Left renal cortex interstitium (tissue), 4 donors: Measurements from ENCODE around the gene AVPI1. TPM values are rescaled to one million over a fixed set of nuclear protein-coding genes. Genes with fewer than 3 reads are reported as not detected.
"Not testable (repeated sequence)": the region's sequence is repeated elsewhere in the genome, so short reads cannot be mapped to it uniquely, and the experiment has no call there.

Experiments
- DNase-seq, 4 donors: peaks; one replicate each; pipeline ENCODE4 v3.0.0-alpha.2; 2013; ENCODE audit warnings: low read depth in 4 of 4, low spot score in 2 of 4, missing footprints in 1 of 4
- polyA plus RNA-seq, 4 donors: library from polyadenylated mRNA; unstranded; fragments of 120-200 nt; gene quantifications; one replicate each; pipeline ENCODE4 v1.2.1, GENCODE V29; 2013; ENCODE audit not compliant: insufficient read length in 4 of 4

AVPI1 gene
- polyA plus RNA-seq, 4 donors: 4.1 to 5.0 (median 4.7) TPM

GRCh38 chr10:97684368-97684713 is 2.7 kb downstream of the AVPI1 start:
- not testable (repeated sequence) for DNase-seq

- DNase-seq: no peak
Observed at GRCh38 chr10:97683556-97684367, 3.3 kb downstream of the AVPI1 start.

- no peak for DNase-seq
Observed at GRCh38 chr10:97682042-97682441, 5.0 kb downstream of the AVPI1 start.

DNA sequence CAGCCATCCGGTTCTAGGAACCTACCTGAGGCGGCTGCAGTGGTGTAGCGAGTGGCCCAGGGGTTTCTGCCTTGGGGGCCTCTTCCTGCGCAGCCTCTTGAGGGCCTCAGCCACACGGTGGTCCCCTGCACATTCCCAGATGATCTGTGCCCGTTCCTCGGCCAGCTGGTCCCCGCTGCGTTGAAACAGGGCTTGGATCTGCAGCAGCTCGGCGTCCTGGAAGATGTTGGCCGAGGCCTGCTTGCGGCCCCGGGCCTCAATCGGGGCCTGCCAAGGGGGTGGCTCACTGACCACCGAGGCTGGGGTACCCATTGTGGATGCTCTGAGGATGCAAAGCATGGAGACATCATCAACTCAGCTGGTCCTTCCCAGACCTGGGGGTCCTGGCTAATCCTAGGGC is 7.4 kb downstream of the AVPI1 start:
- DNase-seq: no peak

- no peak for DNase-seq
Observed at GRCh38 chr10:97676770-97677581, 10.1 kb downstream of the AVPI1 start.

DNA sequence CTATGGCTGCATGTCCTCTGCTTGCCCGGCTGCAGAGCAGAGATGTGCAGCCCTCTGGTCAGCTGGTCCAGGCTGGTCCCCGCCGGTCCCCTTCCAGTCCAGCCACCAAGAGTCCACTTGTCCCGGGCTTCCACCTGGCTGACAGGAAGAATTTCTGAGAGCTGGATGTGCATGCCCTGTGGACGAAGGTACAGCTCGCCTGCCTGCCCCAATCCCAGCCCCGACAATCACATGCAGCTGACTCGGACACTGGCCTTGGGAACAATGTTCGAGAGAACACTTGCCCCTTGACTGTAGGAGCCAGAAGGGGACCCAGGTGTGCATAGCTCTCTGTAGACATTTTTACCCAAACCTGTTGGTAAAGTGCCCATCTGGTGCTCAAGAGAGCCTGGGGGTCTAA is 11.8 kb downstream of the AVPI1 start:
- DNase-seq: no peak

DNA sequence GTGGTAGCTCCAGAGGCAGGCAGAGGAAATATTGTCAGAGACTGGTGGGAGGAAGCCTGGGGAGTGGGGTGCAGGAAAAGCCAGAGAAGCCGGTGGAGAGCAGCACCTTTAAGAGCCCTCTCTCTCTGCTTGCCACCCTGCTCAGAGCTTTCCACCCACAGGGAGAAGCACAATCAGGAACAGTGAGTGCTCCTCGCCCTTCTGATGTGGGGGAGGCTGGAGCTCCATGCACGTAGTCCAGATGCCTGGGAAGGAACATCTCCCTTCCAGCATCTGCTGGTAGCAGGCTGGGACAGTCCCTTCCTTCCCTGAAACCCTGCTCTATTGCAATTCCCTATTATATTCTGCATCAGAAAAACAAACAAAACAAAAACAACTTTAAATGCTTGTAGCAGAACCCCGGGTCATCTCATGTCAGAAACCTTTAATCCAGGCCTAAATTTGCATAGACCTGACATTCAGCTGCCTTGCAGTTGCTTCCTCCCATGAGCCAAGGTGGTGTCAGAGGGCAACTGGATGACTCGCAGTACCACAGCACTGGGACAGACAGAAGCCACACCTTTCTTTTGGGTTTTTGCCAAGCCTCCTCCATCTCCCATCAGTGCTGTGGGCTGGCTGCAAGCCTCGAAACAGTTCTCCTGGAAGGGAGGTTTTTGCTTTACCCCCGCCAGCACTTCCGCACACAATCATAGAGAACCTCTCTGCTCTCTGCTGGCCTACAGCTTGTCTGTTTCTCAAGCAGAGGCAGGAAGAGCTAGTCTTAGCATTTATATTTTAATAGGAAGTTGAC is 13.1 kb downstream of the AVPI1 start:
- DNase-seq: no peak

GRCh38 chr10:97669571-97669970 is 17.5 kb downstream of the AVPI1 start:
- no peak for DNase-seq

GRCh38 chr10:97667463-97667862 is 19.6 kb downstream of the AVPI1 start:
- no peak for DNase-seq

- no peak for DNase-seq
Observed at GRCh38 chr10:97666992-97667391, 20.0 kb downstream of the AVPI1 start.

DNA sequence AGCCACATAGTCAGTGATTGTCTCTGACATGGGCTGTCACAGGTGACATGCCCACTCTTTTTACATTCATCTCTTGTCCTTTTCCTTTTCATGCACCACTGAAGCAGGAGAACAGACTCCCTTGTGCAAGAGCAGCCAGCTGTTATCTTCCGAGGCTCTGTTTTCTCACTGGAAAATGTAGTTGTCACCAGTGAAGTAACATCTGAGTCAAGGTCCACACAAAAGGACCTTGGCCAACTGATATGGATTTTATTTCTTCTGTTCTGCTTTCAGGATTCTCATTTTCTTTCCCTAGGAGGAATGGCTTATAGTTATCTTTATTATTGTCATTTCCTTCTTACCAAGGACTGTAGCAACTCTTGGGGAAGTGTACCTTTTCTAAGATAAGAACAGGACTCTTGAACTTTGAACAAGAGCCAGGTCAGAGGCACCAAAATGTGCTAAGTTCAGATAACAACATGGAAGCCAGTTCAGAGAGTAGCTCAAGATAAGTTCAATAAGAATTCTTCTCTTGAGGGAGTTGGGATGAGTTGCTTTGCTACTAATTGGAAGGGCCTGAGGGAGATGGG is 22.7 kb downstream of the AVPI1 start:
- no peak for DNase-seq

DNA sequence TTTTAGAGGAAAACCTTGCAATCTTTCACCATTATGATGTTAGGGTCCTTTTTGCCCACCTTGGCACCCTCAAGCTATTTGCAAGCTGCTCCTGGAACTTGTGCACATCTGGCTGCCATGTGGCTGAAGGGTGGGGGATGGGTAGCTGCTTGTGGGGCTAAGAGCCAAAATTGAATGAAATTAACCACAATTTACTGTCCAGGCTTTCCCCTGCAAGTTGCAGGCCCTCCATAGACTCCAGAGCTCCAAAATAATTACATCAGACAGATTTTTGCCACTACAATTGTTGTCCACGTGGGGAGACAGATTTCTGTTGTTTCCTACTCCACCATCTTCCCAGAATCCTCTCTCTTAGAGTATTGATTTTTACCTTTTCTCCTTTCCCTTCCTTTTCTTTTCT is 27.5 kb downstream of the AVPI1 start:
- DNase-seq: no peak

DNA sequence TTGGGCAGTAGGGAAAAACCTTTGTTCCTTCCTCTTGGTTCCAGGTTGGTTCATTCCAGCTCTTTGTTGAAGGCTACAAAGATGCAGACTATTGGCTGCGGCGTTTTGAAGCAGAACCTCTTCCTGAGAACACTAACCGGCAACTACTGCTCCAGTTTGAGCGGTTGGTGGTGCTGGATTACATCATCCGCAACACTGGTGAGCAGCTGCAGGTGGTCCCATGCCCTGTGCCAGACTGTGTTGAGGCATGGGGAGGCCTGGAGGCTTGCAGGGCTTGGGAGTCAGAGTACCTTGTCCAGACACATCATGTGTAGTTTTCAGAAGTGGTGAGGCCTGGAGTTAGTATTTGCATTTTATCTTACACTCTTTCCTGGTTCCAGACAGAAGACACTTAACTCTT is 30.3 kb downstream of the AVPI1 start:
- DNase-seq: no peak

DNA sequence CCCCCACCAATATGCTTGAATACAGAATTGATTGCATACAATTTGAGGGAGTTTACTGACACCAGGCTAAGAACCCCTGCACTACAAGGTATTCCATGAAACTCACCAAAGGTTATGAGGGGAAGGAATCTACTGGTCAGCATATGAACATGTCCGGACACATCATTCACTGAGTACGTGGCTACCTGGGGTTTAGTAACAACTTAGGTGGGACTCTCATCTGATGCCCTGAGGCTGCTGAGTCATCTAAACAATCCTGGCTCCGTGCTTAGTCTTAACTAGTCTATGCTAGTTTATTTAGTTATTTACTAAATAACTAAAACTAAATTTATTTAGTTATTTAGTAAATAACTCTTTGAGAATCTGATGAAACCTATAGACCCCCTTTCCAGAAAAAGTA is 35.3 kb downstream of the AVPI1 start:
- no peak for DNase-seq

DNA sequence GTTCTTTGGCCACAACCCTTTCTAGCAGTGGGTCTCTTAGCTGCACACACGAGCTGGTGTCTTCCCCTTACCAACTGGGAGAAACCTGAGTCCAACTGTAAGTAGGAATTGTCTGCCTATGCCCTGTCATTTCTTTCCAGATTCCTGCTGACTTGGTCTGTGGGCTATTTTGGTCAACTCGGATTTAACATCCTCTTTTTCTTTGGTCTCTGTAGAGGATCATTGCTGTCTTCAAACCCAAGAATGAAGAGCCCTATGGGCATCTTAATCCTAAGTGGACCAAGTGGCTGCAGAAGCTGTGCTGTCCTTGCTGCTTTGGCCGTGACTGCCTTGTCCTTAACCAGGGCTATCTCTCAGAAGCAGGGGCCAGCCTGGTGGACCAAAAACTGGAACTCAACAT is 36.3 kb downstream of the AVPI1 start:
- no peak for DNase-seq

DNA sequence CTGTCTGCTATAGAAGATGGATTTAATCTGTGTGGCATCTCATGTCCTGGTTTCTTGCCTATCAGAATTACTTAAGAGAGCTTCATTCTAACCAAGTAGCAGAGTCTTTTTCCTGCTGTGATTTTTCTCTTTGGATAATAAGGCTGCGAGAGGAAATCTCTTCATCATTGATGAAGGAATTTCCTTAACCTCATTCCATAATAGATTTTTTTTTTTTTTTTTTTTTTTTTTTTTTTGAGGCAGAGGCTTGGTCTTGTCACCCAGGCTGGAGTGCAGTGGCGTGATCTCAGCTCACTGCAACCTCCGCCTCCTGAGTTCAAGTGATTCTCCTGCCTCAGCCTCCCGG is 37.7 kb downstream of the AVPI1 start:
- not testable (repeated sequence) for DNase-seq

DNA sequence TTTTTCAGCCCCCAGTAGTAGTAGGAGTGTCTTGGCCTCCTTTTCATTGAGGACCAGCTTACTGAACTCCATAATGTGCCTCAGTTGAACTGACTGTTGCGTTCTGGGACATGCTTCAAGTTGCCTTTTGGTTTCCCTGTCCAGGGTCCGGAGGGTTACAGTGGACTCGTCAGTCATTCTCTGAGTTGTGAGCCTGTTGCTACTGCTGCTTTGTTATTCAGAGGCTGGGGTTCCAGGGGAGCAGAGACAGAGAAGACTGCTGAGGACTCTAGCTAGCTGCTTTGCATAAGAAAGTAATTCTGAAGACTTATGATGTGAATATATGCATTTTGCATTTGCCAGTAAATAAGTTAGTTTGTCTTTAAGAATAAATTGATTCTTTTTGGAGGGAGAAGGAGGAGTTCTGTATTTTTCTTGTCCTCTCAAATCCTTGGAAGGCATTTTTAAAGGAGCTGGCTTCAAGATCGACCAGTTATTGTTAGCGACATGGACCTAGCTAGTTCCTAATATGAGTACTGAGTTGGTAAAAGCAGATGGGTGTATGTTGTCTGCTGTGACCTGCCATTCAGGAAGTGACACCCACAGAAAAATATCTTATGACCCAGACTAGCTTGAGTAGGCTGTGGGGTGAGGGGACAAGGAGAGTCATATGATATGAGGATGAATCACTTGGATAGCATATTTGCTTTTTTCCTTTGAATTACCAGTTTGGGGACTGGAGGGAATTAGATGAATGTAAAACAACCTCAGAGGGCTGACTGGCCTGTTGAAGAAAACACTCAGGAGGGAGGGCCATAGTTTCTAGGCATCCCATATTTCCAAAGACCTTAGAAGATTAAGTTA is 38.3 kb downstream of the AVPI1 start:
- DNase-seq: no peak

DNA sequence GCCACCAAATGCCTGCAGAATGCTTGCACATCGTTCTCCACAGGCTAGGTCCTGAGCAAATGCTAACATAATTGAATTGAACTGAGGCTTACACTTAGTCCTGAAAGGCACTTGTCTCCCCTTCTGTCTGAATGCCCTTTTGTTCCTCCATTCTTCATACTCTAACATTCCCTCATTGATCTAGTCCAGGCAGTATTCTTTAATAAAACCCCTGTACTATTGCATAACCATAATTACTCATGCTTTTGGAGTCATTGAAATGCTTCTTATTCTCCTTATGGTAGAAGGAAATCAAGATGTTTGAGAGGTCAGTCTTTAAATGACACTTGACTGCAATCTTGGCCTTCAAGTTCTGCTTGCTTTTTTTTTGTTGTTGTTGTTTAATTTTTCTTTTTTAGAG is 39.5 kb downstream of the AVPI1 start:
- no peak for DNase-seq

GRCh38 chr10:97644936-97645335 is 42.1 kb downstream of the AVPI1 start:
- DNase-seq: no peak

- no peak for DNase-seq
Observed at GRCh38 chr10:97643441-97643985, 43.5 kb downstream of the AVPI1 start.
